CD4-positive, alpha-beta T cell (primary cell): ENCODE measurements around the gene LMAN2. TPM values are rescaled to one million over a fixed set of nuclear protein-coding genes. Genes with fewer than 3 reads are reported as not detected.
A peak's percentile ranks its signal among the peaks of the same experiment; 100 is the strongest.

ENCODE experiments used
- ATAC-seq: fragments of 200-7000 bp; cut with Tn5 transposase; one replicate; pipeline ENCODE4 v1.10.0; 2022; ENCODE audit warnings: mild to moderate bottlenecking; ENCODE audit not compliant: poor library complexity
- CTCF ChIA-PET: fragments of 350-600 bp; sonication (Branson Sonifier 250); formaldehyde crosslinking; loops from one replicate; lab custom pipeline; 2021; ENCODE audit warnings: antibody characterized with exemption, inconsistent platforms; lab: Charles Lee
- POLR2A ChIA-PET: fragments of 350-600 bp; sonication (Branson Sonifier 250); formaldehyde crosslinking; loops from one replicate; lab custom pipeline; 2021; ENCODE audit warnings: antibody characterized with exemption, inconsistent platforms; lab: Charles Lee
- DNase-seq, 14 experiments: peaks; one replicate each; pipeline ENCODE4 v3.0.0-alpha.2; 2013 to 2020; ENCODE audit warnings: mixed read lengths in 2 of 14
- H3K27ac ChIP-seq, 2 donors: one replicate each; pipeline versions ENCODE4 v1.5.1 to v1.7.0; 2013; ENCODE audit warnings: low read length in 2 of 2, low read depth in 1 of 2, mild to moderate bottlenecking in 1 of 2
- H3K27me3 ChIP-seq, 2 experiments: 1 replicate in 1 of 2; 2 replicates in 1 of 2; pipeline versions ENCODE4 v1.6.1 to v1.7.0; 2013; ENCODE audit warnings: low read length in 2 of 2, control low read depth in 1 of 2, mild to moderate bottlenecking in 1 of 2, moderate library complexity in 1 of 2; ENCODE audit not compliant: insufficient read depth in 2 of 2, control insufficient read depth in 1 of 2
- H3K36me3 ChIP-seq: one replicate; pipeline ENCODE4 v1.6.1; 2013; ENCODE audit warnings: low read length, control low read depth; ENCODE audit not compliant: insufficient read depth
- H3K4me1 ChIP-seq: one replicate; pipeline ENCODE4 v1.6.1; 2013; ENCODE audit warnings: low read length, control low read depth; ENCODE audit not compliant: insufficient read depth
- H3K4me3 ChIP-seq: one replicate; pipeline ENCODE4 v1.5.1; 2013; ENCODE audit warnings: mild to moderate bottlenecking, low read length, moderate library complexity
- H3K9me3 ChIP-seq, 2 experiments: 1 replicate in 1 of 2; 2 replicates in 1 of 2; pipeline versions ENCODE4 v1.6.1 to v1.7.0; 2013; ENCODE audit warnings: low read length in 2 of 2, mild to moderate bottlenecking in 2 of 2, control low read depth in 1 of 2, moderate library complexity in 1 of 2; ENCODE audit not compliant: control insufficient read depth in 1 of 2, insufficient read depth in 1 of 2
- H3K27ac Mint-ChIP-seq: one replicate; pipeline ENCODE4 v1.8.0; 2020; ENCODE audit warnings: mixed read lengths
- H3K27me3 Mint-ChIP-seq: one replicate; pipeline ENCODE4 v1.8.0; 2021; ENCODE audit warnings: mixed read lengths
- H3K36me3 Mint-ChIP-seq: one replicate; pipeline ENCODE4 v1.8.0; 2021; ENCODE audit warnings: low read depth, mixed read lengths
- H3K4me1 Mint-ChIP-seq: one replicate; pipeline ENCODE4 v1.8.0; 2021; ENCODE audit warnings: low read depth, mixed read lengths
- H3K4me3 Mint-ChIP-seq: one replicate; pipeline ENCODE4 v1.8.0; 2020; ENCODE audit warnings: mild to moderate bottlenecking, mixed read lengths
- H3K9me3 Mint-ChIP-seq: one replicate; pipeline ENCODE4 v1.8.0; 2020; ENCODE audit warnings: mixed read lengths
- intact Hi-C, 2 experiments: fragments of 100-400 bp; cut with DNase I in 1 of 2; cut with micrococcal nuclease in 1 of 2; formaldehyde crosslinking; loops; one replicate each; pipeline versions ENCODE4 v1.15.1 to v1.9.0; 2023 to 2025; cut with DNase I, micrococcal nuclease
- total RNA-seq, 174 experiments: library from RNA in 2 of 174; stranded (reverse) in 2 of 174; gene quantifications; one replicate each; pipeline ENCODE4 v1.2.3 and lab custom pipeline; 2021 to 2026
- TF ChIP-seq, protein P1 (sequence below): fragments of 200-600 bp; IDR thresholded peaks from one replicate; pipeline ENCODE4 v1.8.0; 2022; ENCODE audit warnings: antibody characterized with exemption, mild to moderate bottlenecking

The LMAN2 gene
- total RNA-seq, 2 experiments from 2014 or later, result 54.5 to 55.6 TPM

DNA sequence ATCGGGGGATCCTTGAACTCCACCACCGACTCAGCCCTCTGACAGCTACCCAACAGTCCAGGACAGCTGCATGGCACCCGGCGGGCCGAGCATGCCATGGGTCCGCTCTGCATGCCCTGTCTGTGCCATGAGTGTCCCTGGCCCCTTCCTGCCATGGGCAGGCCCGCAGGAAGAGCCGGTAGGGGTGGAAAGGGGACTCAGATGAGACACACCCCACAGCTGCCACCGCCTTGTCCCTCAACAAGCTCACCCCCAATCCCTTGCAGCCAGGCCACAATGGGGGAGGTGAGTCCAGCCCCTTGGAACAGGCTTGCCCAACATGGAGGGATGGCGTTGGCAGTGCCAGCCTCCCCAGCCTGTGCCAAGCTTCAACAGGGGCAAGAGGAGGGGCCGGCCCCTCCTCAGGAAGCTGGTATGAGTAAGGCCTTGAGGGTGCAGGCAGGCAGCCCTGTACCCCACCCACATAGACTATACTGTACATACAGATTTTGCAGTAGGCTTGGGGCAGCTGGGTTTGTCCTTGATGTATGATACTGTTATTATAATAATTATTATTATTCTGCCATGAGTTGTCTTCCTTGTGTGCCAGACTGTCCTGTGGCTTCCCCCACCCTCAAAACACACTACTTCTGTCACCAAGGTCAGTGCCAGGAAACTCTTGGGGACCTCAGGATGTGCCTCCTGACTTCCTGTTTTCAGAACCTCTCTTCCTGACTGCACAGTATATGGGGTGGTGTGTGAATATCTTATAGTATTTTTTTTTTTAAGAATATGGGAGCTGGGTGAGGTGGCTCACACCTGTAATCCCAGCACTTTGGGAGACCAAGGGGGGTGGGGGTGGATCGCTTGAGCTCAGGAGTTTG is 20.8 kb upstream of the LMAN2 start:
- peaks cover 56% of the 10 kb centered on the region for H3K36me3 Mint-ChIP-seq
- peak overlapping the region; percentile 82 for H3K4me3 Mint-ChIP-seq
- ATAC-seq (peak; percentile 59), DNase-seq (peak in 11 of 14 experiments; percentile 24 to 75 (median 50))
- peaks cover 89% of the 10 kb centered on the region for H3K4me1 ChIP-seq
- peaks cover 71% of the 10 kb centered on the region for H3K4me1 Mint-ChIP-seq
- TF ChIP-seq, protein P1, sequence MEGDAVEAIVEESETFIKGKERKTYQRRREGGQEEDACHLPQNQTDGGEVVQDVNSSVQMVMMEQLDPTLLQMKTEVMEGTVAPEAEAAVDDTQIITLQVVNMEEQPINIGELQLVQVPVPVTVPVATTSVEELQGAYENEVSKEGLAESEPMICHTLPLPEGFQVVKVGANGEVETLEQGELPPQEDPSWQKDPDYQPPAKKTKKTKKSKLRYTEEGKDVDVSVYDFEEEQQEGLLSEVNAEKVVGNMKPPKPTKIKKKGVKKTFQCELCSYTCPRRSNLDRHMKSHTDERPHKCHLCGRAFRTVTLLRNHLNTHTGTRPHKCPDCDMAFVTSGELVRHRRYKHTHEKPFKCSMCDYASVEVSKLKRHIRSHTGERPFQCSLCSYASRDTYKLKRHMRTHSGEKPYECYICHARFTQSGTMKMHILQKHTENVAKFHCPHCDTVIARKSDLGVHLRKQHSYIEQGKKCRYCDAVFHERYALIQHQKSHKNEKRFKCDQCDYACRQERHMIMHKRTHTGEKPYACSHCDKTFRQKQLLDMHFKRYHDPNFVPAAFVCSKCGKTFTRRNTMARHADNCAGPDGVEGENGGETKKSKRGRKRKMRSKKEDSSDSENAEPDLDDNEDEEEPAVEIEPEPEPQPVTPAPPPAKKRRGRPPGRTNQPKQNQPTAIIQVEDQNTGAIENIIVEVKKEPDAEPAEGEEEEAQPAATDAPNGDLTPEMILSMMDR, result no peak
- peak overlapping the region; percentile 62 to 73 for H3K27ac ChIP-seq
- H3K27ac Mint-ChIP-seq, result peak overlapping the region; percentile 56
- ChIA-PET CTCF (interaction anchor here (1.1 to 6.2 kb wide), 6 partner anchors 11 to 83 kb away, joined by 3 to 60 read pairs (median 6); no protein-coding TSS in a partner anchor), POLR2A (interaction anchor here (0.6 to 6.4 kb wide), 16 partner anchors 8 to 83 kb away, joined by 3 to 51 read pairs (median 6); partner anchors contain the start of genes GRK6, LMAN2 and RGS14)
- no peaks in the 10 kb centered on the region for H3K27me3 ChIP-seq
- peaks cover 60% of the 10 kb centered on the region for H3K36me3 ChIP-seq
- H3K9me3 Mint-ChIP-seq, result no peaks in the 10 kb centered on the region
- H3K27me3 Mint-ChIP-seq, result no peaks in the 10 kb centered on the region
- peak overlapping the region; percentile 11 for H3K4me3 ChIP-seq
- H3K9me3 ChIP-seq, result no peaks in the 10 kb centered on the region
- intact Hi-C loops, result no loop called here

DNA sequence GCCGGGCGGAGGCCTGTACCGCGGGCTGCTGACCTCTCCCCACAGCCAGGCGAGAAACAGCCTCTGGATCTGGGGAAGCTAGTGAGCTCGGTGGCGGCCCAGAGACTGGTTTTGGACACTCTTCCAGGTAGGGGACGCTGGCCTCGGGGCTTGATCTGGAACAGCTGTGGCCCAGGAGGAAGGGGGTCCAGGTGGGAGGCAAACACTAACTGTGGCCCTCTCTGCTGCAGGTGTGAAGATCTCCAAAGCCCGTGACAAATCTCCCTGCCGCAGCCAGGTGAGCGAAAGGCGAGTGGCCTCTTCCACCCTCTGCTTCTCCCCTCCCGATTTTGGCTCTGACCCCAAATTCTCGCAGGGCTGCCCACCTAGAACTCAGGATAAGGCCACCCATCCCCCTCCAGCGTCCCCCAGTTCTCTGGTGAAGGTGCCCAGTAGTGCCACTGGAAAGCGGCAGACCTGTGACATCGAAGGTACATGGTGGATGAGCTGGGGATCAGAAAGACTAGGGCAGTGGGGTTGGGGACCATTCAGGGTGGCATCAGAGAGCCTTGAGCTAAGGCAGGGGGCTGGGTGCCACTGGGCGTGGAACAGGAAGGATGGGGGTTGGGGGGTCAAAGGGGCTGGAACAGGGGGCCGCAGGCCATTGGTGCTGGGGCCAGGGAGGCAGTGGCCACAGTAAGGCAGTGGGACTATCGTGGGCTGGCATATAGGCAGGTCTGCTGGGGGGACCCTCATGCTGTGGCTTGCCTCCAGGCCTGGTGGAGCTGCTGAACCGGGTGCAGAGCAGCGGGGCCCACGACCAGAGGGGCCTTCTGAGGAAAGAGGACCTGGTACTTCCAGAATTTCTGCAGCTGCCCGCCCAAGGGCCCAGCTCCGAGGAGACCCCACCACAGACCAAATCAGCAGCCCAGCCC is 19.9 kb upstream of the LMAN2 start:
- peaks cover 62% of the 10 kb centered on the region for H3K36me3 Mint-ChIP-seq
- no peaks in the 10 kb centered on the region for H3K9me3 Mint-ChIP-seq
- ATAC-seq, result no peak
- intact Hi-C loops, result loop anchor here in 1 of 2 experiments (2.0 kb wide), 1 partner anchor 31 kb away; no protein-coding TSS in a partner anchor
- H3K4me3 Mint-ChIP-seq, result peak overlapping the region; percentile 82
- H3K4me1 ChIP-seq, result peaks cover 81% of the 10 kb centered on the region
- peak overlapping the region; percentile 62 to 73 for H3K27ac ChIP-seq
- peak overlapping the region; percentile 56 for H3K27ac Mint-ChIP-seq
- peak in 1 of 14 experiments; percentile 36 for DNase-seq
- peaks cover 71% of the 10 kb centered on the region for H3K4me1 Mint-ChIP-seq
- CTCF ChIA-PET, result interaction anchor here (1.0 to 6.2 kb wide), 15 partner anchors 7 to 84 kb away, joined by 3 to 60 read pairs (median 4); partner anchors contain the start of genes LMAN2 and RGS14
- POLR2A ChIA-PET, result interaction anchor here (0.6 to 6.4 kb wide), 14 partner anchors 11 to 84 kb away, joined by 3 to 51 read pairs (median 12); partner anchors contain the start of genes GRK6, LMAN2 and RGS14
- peak overlapping the region; percentile 48 for H3K4me3 ChIP-seq
- no peaks in the 10 kb centered on the region for H3K27me3 Mint-ChIP-seq
- TF ChIP-seq, protein P1, result no peak
- H3K27me3 ChIP-seq, result no peaks in the 10 kb centered on the region
- no peaks in the 10 kb centered on the region for H3K9me3 ChIP-seq
- peaks cover 68% of the 10 kb centered on the region for H3K36me3 ChIP-seq
